NCI-H1930 (cell line): Measurements from ENCODE around the gene CLMN.

Experiments
- DNase-seq, 2 experiments: peaks; one replicate each; lab custom pipeline; 2025; lab: John Stamatoyannopoulos, UW

CLMN gene

GRCh38 chr14:95134304-95134933, 185.3 kb downstream of the CLMN start:
- DNase-seq: no peak

GRCh38 chr14:95133282-95133681, 186.4 kb downstream of the CLMN start:
- no peak for DNase-seq

DNA sequence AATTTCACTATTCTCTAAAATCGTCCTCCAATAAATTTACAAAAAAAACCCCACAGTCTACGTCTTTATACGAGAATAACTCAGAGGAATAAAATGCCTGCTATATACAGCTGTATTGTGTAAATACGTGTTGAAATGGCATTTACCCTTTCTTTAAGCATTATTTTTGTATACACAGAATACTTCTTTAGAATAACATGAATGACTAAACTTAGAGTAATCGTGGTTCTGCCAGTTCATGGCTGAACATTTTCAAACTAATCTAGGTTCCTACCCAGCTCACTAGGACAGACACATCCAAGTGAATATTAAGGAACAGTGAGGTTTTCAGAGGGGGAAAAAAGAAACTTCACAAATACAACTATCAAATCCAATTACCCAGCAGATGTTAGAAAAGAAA, 186.9 kb downstream of the CLMN start:
- no peak for DNase-seq
